GM12878 (cell line): Measurements from ENCODE around the gene LCAT. TPM values are rescaled to one million over a fixed set of nuclear protein-coding genes. Genes with fewer than 3 reads are reported as not detected.
A peak's percentile ranks its signal among the peaks of the same experiment; 100 is the strongest.

Experiments used
- ATAC-seq: fragments of 200-7000 bp; cut with Tn5 transposase; 3 replicates; pipeline ENCODE4 v1.9.1; 2020; ENCODE audit warnings: mild to moderate bottlenecking, moderate library complexity
- BruUV-seq: library from RNA; stranded (reverse); fragments of 400-500 nt; replicated peaks from 2 replicates; lab custom pipeline; 2021; lab: Mats Ljungman, UMichigan
- CTCF ChIA-PET: fragments of 300-600 bp; sonication (Branson Sonifier 250); formaldehyde crosslinking; extraction: SDS; loops from one replicate; lab custom pipeline; 2021; ENCODE audit warnings: inconsistent platforms; lab: Yijun Ruan, JAX
- POLR2A ChIA-PET: fragments of 350-600 bp; formaldehyde crosslinking; extraction: SDS; loops from one replicate; lab custom pipeline; 2021; ENCODE audit warnings: inconsistent platforms; lab: Charles Lee
- RAD21 ChIA-PET: fragments of 300-600 bp; sonication (Branson Sonifier 250); formaldehyde crosslinking; loops from one replicate; lab custom pipeline; 2023; ENCODE audit warnings: antibody characterized with exemption; ENCODE audit not compliant: unreplicated experiment; lab: Charles Lee
- SMC1A ChIA-PET: fragments of 300-600 bp; sonication (Branson Sonifier 250); formaldehyde crosslinking; loops from one replicate; lab custom pipeline; 2023; ENCODE audit not compliant: unreplicated experiment, uncharacterized antibody; lab: Charles Lee
- DNase-seq: peaks from one replicate; pipeline ENCODE4 v3.0.0-alpha.2; 2011; ENCODE audit warnings: low read depth, low spot score
- FAIRE-seq: peaks from 3 replicates; lab custom pipeline; 2011; peaks lifted over from hg19 to GRCh38; lab: Jason Lieb, UNC
- H2AFZ ChIP-seq: 2 replicates; pipeline ENCODE4 v1.6.0; 2011; ENCODE audit warnings: low read depth, low read length, control low read depth; ENCODE audit not compliant: control insufficient read depth
- H3K27ac ChIP-seq: 2 replicates; pipeline ENCODE4 v1.5.1; 2011; ENCODE audit warnings: control low read depth; ENCODE audit not compliant: control insufficient read depth, insufficient read depth
- H3K27me3 ChIP-seq, 2 experiments: replicated peaks in 1 of 2; 2 replicates each; pipeline versions ENCODE4 v1.6.0 to v1.6.1; 2011; ENCODE audit warnings: low read length in 1 of 2; ENCODE audit not compliant: control insufficient read depth in 2 of 2, insufficient read depth in 2 of 2
- H3K36me3 ChIP-seq, 2 experiments: 2 replicates each; pipeline ENCODE4 v1.5.1; 2011; ENCODE audit warnings: low read length in 1 of 2; ENCODE audit not compliant: control insufficient read depth in 2 of 2, insufficient read depth in 2 of 2
- H3K4me1 ChIP-seq: 2 replicates; pipeline ENCODE4 v1.6.1; 2011; ENCODE audit warnings: mild to moderate bottlenecking, low read length, moderate library complexity, mixed read lengths; ENCODE audit not compliant: control insufficient read depth, insufficient read depth
- H3K4me2 ChIP-seq: 2 replicates; pipeline ENCODE4 v1.6.0; 2011; ENCODE audit warnings: control low read depth; ENCODE audit not compliant: control insufficient read depth, insufficient read depth
- H3K4me3 ChIP-seq: fragments of 200-600 bp; sonication (generic); 2 replicates; pipeline ENCODE4 v1.5.1; 2016
- H3K79me2 ChIP-seq: 2 replicates; pipeline ENCODE4 v1.6.0; 2011; ENCODE audit warnings: low read length; ENCODE audit not compliant: control insufficient read depth, insufficient read depth
- H3K9ac ChIP-seq: 2 replicates; pipeline ENCODE4 v1.8.0; 2011; ENCODE audit warnings: low read length, control low read depth, mixed read lengths; ENCODE audit not compliant: control insufficient read depth, insufficient read depth
- H3K9me3 ChIP-seq: replicated peaks from 3 replicates; pipeline ENCODE4 v1.5.1; 2011; ENCODE audit warnings: mild to moderate bottlenecking, low read length; ENCODE audit not compliant: control insufficient read depth, insufficient read depth
- H4K20me1 ChIP-seq: 2 replicates; pipeline ENCODE4 v1.6.0; 2011; ENCODE audit not compliant: control insufficient read depth, insufficient read depth
- BHLHE40 ChIP-seq, 2 experiments: fragments of 450-650 bp in 1 of 2; IDR thresholded peaks; 2 replicates each; pipeline ENCODE4 v1.6.1; 2011 to 2017; ENCODE audit warnings: low read depth in 2 of 2, borderline replicate concordance in 1 of 2, improper control_type of control experiment in 1 of 2, low read length in 1 of 2, mild to moderate bottlenecking in 1 of 2
- CHD2 ChIP-seq: IDR thresholded peaks from 2 replicates; pipeline ENCODE4 v1.6.1; 2011; ENCODE audit warnings: low read depth, low read length, improper control_type of control experiment, borderline replicate concordance
- DPF2 ChIP-seq: fragments of 450-650 bp; IDR thresholded peaks from 2 replicates; pipeline ENCODE4 v1.6.1; 2017; ENCODE audit warnings: mild to moderate bottlenecking
- FOS ChIP-seq: IDR thresholded peaks from 3 replicates; pipeline ENCODE4 v1.6.1; 2011; ENCODE audit warnings: borderline replicate concordance; ENCODE audit not compliant: insufficient read length; ENCODE audit errors: extremely low read depth
- JUND ChIP-seq: IDR thresholded peaks from 2 replicates; pipeline ENCODE4 v1.6.1; 2012; ENCODE audit warnings: low read depth, mild to moderate bottlenecking, low read length, improper control_type of control experiment, moderate library complexity
- MTA2 ChIP-seq: fragments of 450-650 bp; IDR thresholded peaks from 2 replicates; pipeline ENCODE4 v1.6.1; 2016; ENCODE audit warnings: low read depth, mild to moderate bottlenecking, moderate library complexity
- MTA3 ChIP-seq: IDR thresholded peaks from 2 replicates; pipeline ENCODE4 v1.6.1; 2012; ENCODE audit warnings: low read length, inconsistent platforms, borderline replicate concordance
- POLR2A ChIP-seq: IDR thresholded peaks from 2 replicates; pipeline ENCODE4 v1.6.1; 2011; ENCODE audit warnings: low read depth, mild to moderate bottlenecking, low read length
- POLR2AphosphoS5 ChIP-seq: IDR thresholded peaks from 2 replicates; pipeline ENCODE4 v1.6.1; 2011; ENCODE audit warnings: mild to moderate bottlenecking, low read length, inconsistent platforms
- SMAD5 ChIP-seq: IDR thresholded peaks from 2 replicates; pipeline ENCODE4 v1.6.1; 2016; ENCODE audit warnings: antibody characterized with exemption, low read depth
- SPI1 ChIP-seq: IDR thresholded peaks from 2 replicates; pipeline ENCODE4 v1.6.1; 2011; ENCODE audit warnings: low read depth, mild to moderate bottlenecking, low read length, moderate library complexity, borderline replicate concordance; ENCODE audit not compliant: insufficient read depth
- SREBF2 ChIP-seq: IDR thresholded peaks from 2 replicates; pipeline ENCODE4 v1.6.1; 2012; ENCODE audit warnings: mild to moderate bottlenecking, low read length
- YY1 ChIP-seq: IDR thresholded peaks from 2 replicates; pipeline ENCODE4 v1.6.1; 2011; ENCODE audit warnings: low read depth, mild to moderate bottlenecking, low read length
- WGBS: methylation state at CpG from one replicate; pipeline ENCODE4 v1.1.6; 2016; ENCODE audit warnings: low lambda C conversion rate; ENCODE audit not compliant: insufficient replicate concordance, insufficient coverage; ENCODE audit errors: missing lambda C conversion rate; 5-methylcytosine and 5-hydroxymethylcytosine counted together
- in situ Hi-C: fragments of 300-500 bp; cut with MboI; formaldehyde crosslinking; loops from 9 replicates; pipeline ENCODE4 v1.14.3; 2018; ENCODE audit warnings: mixed read lengths
- intact Hi-C: fragments of 100-400 bp; cut with micrococcal nuclease; formaldehyde crosslinking; loops from one replicate; pipeline ENCODE4 v1.14.2; 2022; ENCODE audit not compliant: unreplicated experiment
- polyA plus RNA-seq, 11 experiments: library from polyadenylated mRNA; depleted of rRNA in 4 of 11; unstranded in 6 of 11; stranded (reverse) in 5 of 11; fragments of >200 nt; fragmentation: Nextera tagmentation in 4 of 11; fragmentation: Illumina TruSeq in 1 of 11; extraction: Ambion mirVana in 4 of 11; extraction: Trizol in 1 of 11; gene quantifications; 1 replicate in 1 of 11; 2 replicates in 10 of 11; pipeline versions ENCODE4 v1.2.1 to v1.2.3, GENCODE V29; 2011 to 2016; ENCODE audit warnings: inconsistent platforms in 2 of 11, missing spikeins in 2 of 11, low read depth in 1 of 11
- total RNA-seq, 4 experiments: library from RNA; depleted of rRNA in 3 of 4; stranded (reverse); fragments of >200 nt in 3 of 4; fragmentation: Illumina TruSeq in 1 of 4; extraction: Trizol in 1 of 4; gene quantifications; 2 replicates each; pipeline versions ENCODE4 v1.2.1 to v1.2.3, GENCODE V29; 2013 to 2021
- TF ChIP-seq, protein P1 (sequence below): IDR thresholded peaks from 2 replicates; pipeline ENCODE4 v1.6.1; 2012; ENCODE audit warnings: improper control_type of control experiment, low read depth, low read length; ENCODE audit not compliant: insufficient replicate concordance

The LCAT gene
- total and polyA plus RNA-seq, 10 of the 15 experiments (the other 5 are each of a cell fraction or from before 2014, with no cell fraction given) = 0.61 to 11.7 (median 3.3) TPM

DNA sequence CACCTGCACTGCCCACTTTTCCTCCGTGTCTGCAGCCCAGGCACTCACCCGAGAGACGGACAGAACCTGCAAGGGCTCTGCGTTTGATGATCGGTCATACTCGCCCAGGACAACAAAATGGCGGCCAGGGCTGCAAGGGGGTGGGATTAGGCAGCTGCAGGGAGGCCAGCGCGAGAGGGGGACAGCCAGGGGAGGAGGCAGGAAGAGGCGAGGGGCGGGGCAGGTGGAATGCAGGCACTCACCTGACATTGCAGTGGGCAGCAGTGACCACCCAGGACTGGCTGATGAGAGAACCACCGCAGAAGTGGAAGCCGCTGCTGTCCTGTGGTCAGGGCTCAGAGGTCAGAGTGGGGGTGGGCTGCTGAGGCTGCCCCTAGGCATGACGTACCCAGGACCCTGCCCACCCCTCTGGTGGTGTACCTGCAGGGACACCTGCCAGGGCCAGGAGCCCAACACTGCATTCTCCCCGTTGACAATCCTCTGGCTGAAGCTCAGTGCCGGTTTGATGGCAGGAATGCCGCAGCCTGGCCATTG is 13.2 kb downstream of the LCAT start:
- Histone ChIP-seq H3K4me2 (no peak overlapping the region), H3K27me3 (no peaks in the 10 kb centered on the region), H2AFZ (no peak overlapping the region), H3K79me2 (peaks cover 11% of the 10 kb centered on the region), H3K4me3 (no peak overlapping the region), H3K36me3 (peaks cover 21 to 39% of the 10 kb centered on the region in 2 experiments), H3K4me1 (peaks cover 5% of the 10 kb centered on the region), H4K20me1 (no peaks in the 10 kb centered on the region), H3K9ac (no peak overlapping the region), H3K27ac (no peak overlapping the region), H3K9me3 (no peaks in the 10 kb centered on the region)
- no TSS peak for BruUV-seq
- intact Hi-C loops (no loop called here), in situ Hi-C loops (no loop called here)
- TF ChIP-seq YY1 (peak; percentile 56; the same call in 1 of the 2 replicates), MTA2 (no peak), BHLHE40 (IDR thresholded peaks at IDR 0.05; ENCODE audit: borderline replicate concordance in 1 of 2, low read depth in 2 of 2, low read length in 1 of 2) (no peak), DPF2 (no peak), JUND (no peak), MTA3 (0 out of 2 replicates have a peak, but pooled peaks have one; percentile 14), SPI1 (no peak), SMAD5 (no peak), CHD2 (no peak), SREBF2 (no peak), POLR2AphosphoS5 (peak; percentile 57; the same call in 1 of the 2 replicates), POLR2A (peak; percentile 47), FOS (no peak)
- TF ChIP-seq, protein P1, sequence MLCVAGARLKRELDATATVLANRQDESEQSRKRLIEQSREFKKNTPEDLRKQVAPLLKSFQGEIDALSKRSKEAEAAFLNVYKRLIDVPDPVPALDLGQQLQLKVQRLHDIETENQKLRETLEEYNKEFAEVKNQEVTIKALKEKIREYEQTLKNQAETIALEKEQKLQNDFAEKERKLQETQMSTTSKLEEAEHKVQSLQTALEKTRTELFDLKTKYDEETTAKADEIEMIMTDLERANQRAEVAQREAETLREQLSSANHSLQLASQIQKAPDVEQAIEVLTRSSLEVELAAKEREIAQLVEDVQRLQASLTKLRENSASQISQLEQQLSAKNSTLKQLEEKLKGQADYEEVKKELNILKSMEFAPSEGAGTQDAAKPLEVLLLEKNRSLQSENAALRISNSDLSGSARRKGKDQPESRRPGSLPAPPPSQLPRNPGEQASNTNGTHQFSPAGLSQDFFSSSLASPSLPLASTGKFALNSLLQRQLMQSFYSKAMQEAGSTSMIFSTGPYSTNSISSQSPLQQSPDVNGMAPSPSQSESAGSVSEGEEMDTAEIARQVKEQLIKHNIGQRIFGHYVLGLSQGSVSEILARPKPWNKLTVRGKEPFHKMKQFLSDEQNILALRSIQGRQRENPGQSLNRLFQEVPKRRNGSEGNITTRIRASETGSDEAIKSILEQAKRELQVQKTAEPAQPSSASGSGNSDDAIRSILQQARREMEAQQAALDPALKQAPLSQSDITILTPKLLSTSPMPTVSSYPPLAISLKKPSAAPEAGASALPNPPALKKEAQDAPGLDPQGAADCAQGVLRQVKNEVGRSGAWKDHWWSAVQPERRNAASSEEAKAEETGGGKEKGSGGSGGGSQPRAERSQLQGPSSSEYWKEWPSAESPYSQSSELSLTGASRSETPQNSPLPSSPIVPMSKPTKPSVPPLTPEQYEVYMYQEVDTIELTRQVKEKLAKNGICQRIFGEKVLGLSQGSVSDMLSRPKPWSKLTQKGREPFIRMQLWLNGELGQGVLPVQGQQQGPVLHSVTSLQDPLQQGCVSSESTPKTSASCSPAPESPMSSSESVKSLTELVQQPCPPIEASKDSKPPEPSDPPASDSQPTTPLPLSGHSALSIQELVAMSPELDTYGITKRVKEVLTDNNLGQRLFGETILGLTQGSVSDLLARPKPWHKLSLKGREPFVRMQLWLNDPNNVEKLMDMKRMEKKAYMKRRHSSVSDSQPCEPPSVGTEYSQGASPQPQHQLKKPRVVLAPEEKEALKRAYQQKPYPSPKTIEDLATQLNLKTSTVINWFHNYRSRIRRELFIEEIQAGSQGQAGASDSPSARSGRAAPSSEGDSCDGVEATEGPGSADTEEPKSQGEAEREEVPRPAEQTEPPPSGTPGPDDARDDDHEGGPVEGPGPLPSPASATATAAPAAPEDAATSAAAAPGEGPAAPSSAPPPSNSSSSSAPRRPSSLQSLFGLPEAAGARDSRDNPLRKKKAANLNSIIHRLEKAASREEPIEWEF = no peak
- no peak for FAIRE-seq
- DNase-seq = no peak
- WGBS = 91% methylated on average over 15 of the region's 17 CpGs
- ChIA-PET POLR2A (no interaction called here), RAD21 (interaction anchor here (1.3 kb wide), 1 partner anchor 114 kb away, joined by 6 read pairs; no protein-coding TSS in a partner anchor), CTCF (interaction anchor here (0.9 to 3.7 kb wide), 2 partner anchors 47 to 258 kb away, joined by 4 to 18 read pairs; no protein-coding TSS in a partner anchor), SMC1A (interaction anchor here (2.5 kb wide), 1 partner anchor 114 kb away, joined by 5 read pairs; no protein-coding TSS in a partner anchor)
- no peak for ATAC-seq
